ENCODE results near the gene CDH18. TPM values are rescaled to one million over a fixed set of nuclear protein-coding genes. Genes with fewer than 3 reads are reported as not detected.

Gene CDH18
- polyA plus RNA-seq, 3 donors from 2014 or later = not detected

GRCh38 chr5:19917588-19918122 is 70.3 kb downstream of the CDH18 start:
- Mint-ChIP-seq H3K4me1 (no peaks in the 10 kb centered on the region), H3K9me3 (peaks cover 2 to 33% (median 20%) of the 10 kb centered on the region in 6 donors), H3K4me3 (no peak overlapping the region), H3K36me3 (no peaks in the 10 kb centered on the region), H3K27ac (no peak overlapping the region), H3K27me3 (ENCODE audit: low read depth in 3 of 3) (no peaks in the 10 kb centered on the region)
- no peak for DNase-seq

DNA sequence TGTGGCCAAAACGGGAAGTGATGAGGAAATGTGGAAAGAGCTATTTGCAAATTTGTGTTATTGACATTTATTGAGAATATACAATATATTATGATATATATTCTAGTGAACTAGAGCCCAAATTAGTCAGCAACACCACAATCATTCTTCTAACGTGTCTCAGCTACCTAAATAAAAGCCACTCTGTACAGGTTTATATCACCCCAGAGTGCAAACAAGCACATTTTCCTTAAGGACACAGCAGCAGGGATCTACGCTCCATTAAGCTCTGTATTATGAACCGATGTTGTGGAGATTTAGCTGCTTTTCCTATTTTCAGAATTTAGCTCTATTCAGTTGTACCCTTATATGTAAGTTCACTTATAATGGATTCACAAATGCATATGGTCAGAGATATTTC is 77.9 kb downstream of the CDH18 start:
- Mint-ChIP-seq H3K36me3 (no peaks in the 10 kb centered on the region), H3K4me3 (no peak overlapping the region), H3K9me3 (peaks cover 3 to 31% (median 17%) of the 10 kb centered on the region in 6 donors), H3K27ac (no peak overlapping the region), H3K4me1 (no peaks in the 10 kb centered on the region), H3K27me3 (ENCODE audit: low read depth in 3 of 3) (no peaks in the 10 kb centered on the region)
- no peak for DNase-seq

GRCh38 chr5:19904766-19905165 is 83.2 kb downstream of the CDH18 start:
- Mint-ChIP-seq H3K4me3 (no peak overlapping the region), H3K4me1 (no peaks in the 10 kb centered on the region)

GRCh38 chr5:19903611-19904010 is 84.4 kb downstream of the CDH18 start:
- Mint-ChIP-seq H3K4me3 (no peak overlapping the region), H3K27ac (no peak overlapping the region), H3K4me1 (no peaks in the 10 kb centered on the region), H3K36me3 (no peaks in the 10 kb centered on the region), H3K27me3 (ENCODE audit: low read depth in 3 of 3) (no peaks in the 10 kb centered on the region), H3K9me3 (peaks cover 2 to 26% (median 13%) of the 10 kb centered on the region in 6 donors)
- no peak for DNase-seq

More at GRCh38 chr5:19904766-19905165, 83.2 kb downstream of the CDH18 start:
- H3K9me3 Mint-ChIP-seq = peaks cover 0 to 26% (median 12%) of the 10 kb centered on the region in 6 donors
- no peaks in the 10 kb centered on the region for H3K27me3 Mint-ChIP-seq (ENCODE audit: low read depth in 3 of 3)
- no peak overlapping the region for H3K27ac Mint-ChIP-seq
- no peak for DNase-seq
- no peaks in the 10 kb centered on the region for H3K36me3 Mint-ChIP-seq

- Mint-ChIP-seq H3K4me3 (no peak overlapping the region), H3K27ac (no peak overlapping the region), H3K4me1 (no peaks in the 10 kb centered on the region), H3K36me3 (no peaks in the 10 kb centered on the region), H3K9me3 (peaks cover 4 to 28% (median 14%) of the 10 kb centered on the region in 6 donors), H3K27me3 (ENCODE audit: low read depth in 3 of 3) (no peaks in the 10 kb centered on the region)
- DNase-seq = no peak
Measured at GRCh38 chr5:19902316-19902934, 85.6 kb downstream of the CDH18 start.

DNA sequence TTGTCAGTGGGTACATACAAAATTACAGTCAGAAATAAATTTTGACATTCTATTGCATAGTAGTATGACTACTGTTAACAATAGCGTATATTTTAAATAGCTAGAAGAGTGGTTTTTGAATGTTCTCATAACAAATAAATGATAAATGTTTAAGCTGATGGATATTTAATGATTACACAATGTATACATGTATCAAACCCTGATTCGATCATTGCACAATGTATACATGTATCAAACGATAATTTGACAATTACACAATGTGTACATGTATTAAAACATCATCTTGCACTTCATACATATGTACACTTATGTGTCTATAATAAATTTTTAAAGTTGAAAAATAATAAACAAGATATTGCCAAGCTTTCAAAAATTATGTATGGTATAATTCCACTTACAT is 87.7 kb downstream of the CDH18 start:
- Mint-ChIP-seq H3K4me3 (no peak overlapping the region), H3K27ac (no peak overlapping the region), H3K36me3 (no peaks in the 10 kb centered on the region), H3K4me1 (no peaks in the 10 kb centered on the region), H3K9me3 (peaks cover 7 to 30% (median 19%) of the 10 kb centered on the region in 6 donors), H3K27me3 (ENCODE audit: low read depth in 3 of 3) (no peaks in the 10 kb centered on the region)
- DNase-seq = no peak

DNA sequence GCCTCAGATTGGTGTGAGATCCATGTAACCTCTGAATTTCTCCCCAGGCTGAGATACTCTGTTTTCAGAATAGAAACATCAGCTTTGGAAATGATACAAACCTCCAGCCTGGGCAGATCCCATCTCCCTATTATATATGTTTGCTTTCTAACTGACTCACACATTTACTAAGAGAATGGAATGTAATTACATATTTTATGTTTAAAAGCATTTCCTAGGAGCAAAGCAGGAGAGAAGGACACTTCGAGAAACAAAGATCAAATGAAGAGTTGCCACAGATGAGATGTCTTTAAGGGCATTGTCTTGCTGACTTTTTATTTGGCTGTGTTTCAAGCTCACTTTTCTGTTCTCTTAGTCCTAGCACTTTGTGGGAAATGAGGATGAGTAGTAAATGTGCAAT is 96.3 kb downstream of the CDH18 start:
- H3K36me3 Mint-ChIP-seq = no peaks in the 10 kb centered on the region
- no peak overlapping the region for H3K27ac Mint-ChIP-seq
- H3K27me3 Mint-ChIP-seq (ENCODE audit: low read depth in 3 of 3) = no peaks in the 10 kb centered on the region
- H3K4me3 Mint-ChIP-seq = no peak overlapping the region
- peaks cover 6 to 37% (median 16%) of the 10 kb centered on the region in 6 donors for H3K9me3 Mint-ChIP-seq
- no peak for DNase-seq
- H3K4me1 Mint-ChIP-seq = no peaks in the 10 kb centered on the region

- no peak overlapping the region for H3K4me3 Mint-ChIP-seq
- no peak overlapping the region for H3K27ac Mint-ChIP-seq
- H3K9me3 Mint-ChIP-seq = peaks cover 2 to 26% (median 15%) of the 10 kb centered on the region in 6 donors
- DNase-seq = no peak
- peaks cover 0 to 2% (median 0%) of the 10 kb centered on the region in 3 donors for H3K27me3 Mint-ChIP-seq (ENCODE audit: low read depth in 3 of 3)
- no peaks in the 10 kb centered on the region for H3K36me3 Mint-ChIP-seq
- H3K4me1 Mint-ChIP-seq = no peaks in the 10 kb centered on the region
Measured at GRCh38 chr5:19886123-19886917, 101.7 kb downstream of the CDH18 start.

DNA sequence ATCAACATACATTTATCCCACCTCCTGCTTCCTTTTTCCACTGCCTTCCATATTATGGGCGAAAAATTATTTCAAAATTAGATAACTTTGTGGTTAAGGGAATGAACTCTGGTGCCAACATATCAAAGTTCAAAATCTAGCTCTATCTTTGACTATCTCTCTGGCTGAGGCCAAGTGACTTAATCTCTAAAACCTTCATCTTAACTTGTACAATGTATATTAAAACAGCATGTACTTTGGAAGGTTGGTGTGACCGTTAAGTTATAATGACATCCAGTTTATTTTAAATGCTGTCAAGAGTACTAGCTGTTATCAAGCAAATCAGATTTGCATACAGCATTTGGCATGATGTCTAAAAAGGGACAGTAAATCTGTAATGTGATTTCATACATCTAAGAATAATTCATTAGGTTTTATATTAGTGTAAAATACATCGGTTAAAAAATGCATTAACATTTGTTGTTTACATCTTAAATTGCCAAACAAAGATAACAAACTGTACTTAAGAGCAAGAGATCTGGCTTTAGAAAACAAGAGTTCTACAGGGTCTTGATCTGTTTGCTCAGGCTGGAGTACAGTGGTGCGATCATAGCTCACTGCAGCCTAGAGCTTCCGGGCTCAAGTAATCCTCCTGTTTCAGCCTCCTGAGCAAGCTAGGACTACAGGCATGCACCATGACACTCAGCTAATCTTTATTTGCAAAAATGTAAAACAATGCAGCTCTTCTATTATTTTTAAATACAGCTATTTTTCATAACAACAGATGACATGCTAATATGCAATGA is 102.8 kb downstream of the CDH18 start:
- no peaks in the 10 kb centered on the region for H3K36me3 Mint-ChIP-seq
- H3K4me1 Mint-ChIP-seq = no peaks in the 10 kb centered on the region
- no peak overlapping the region for H3K27ac Mint-ChIP-seq
- peaks cover 0 to 2% (median 0%) of the 10 kb centered on the region in 3 donors for H3K27me3 Mint-ChIP-seq (ENCODE audit: low read depth in 3 of 3)
- peaks cover 2 to 25% (median 13%) of the 10 kb centered on the region in 6 donors for H3K9me3 Mint-ChIP-seq
- H3K4me3 Mint-ChIP-seq = no peak overlapping the region
- DNase-seq = no peak

GRCh38 chr5:19880859-19881436 is 107.1 kb downstream of the CDH18 start:
- Mint-ChIP-seq H3K27me3 (ENCODE audit: low read depth in 3 of 3) (peaks cover 0 to 2% (median 0%) of the 10 kb centered on the region in 3 donors), H3K4me3 (no peak overlapping the region), H3K9me3 (peaks cover 2 to 32% (median 13%) of the 10 kb centered on the region in 6 donors), H3K4me1 (no peaks in the 10 kb centered on the region), H3K27ac (no peak overlapping the region), H3K36me3 (no peaks in the 10 kb centered on the region)
- DNase-seq = no peak

GRCh38 chr5:19880458-19880857 is 107.5 kb downstream of the CDH18 start:
- Mint-ChIP-seq H3K27me3 (ENCODE audit: low read depth in 3 of 3) (peaks cover 0 to 2% (median 0%) of the 10 kb centered on the region in 3 donors), H3K9me3 (peaks cover 2 to 33% (median 12%) of the 10 kb centered on the region in 6 donors), H3K27ac (no peak overlapping the region), H3K4me3 (no peak overlapping the region), H3K4me1 (no peaks in the 10 kb centered on the region), H3K36me3 (no peaks in the 10 kb centered on the region)
- no peak for DNase-seq

DNA sequence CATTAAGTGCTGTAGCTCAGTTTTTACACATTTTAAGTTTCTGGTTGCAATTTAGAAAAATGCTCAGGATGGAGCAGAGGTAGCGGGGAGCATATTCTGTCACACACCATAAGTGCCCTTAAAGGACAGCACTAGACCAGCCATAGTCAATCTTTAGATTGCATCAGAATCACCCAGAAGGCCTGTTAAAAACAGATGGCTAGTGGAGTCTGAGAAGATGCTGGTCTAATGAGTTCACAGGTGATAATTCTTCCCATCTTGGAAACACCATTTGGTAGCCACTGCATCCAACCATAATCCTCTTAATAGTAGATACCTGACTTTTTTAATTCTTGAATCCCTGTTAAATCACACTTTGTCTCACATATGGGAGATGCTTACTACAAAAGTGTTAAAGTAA is 113.2 kb downstream of the CDH18 start:
- Mint-ChIP-seq H3K27me3 (ENCODE audit: low read depth in 3 of 3) (no peaks in the 10 kb centered on the region), H3K36me3 (no peaks in the 10 kb centered on the region), H3K4me1 (no peaks in the 10 kb centered on the region), H3K27ac (no peak overlapping the region), H3K4me3 (no peak overlapping the region), H3K9me3 (peaks cover 5 to 46% (median 18%) of the 10 kb centered on the region in 6 donors)
- no peak for DNase-seq

- Mint-ChIP-seq H3K27ac (no peak overlapping the region), H3K27me3 (ENCODE audit: low read depth in 3 of 3) (peaks cover 0 to 2% (median 0%) of the 10 kb centered on the region in 3 donors), H3K4me3 (no peak overlapping the region), H3K4me1 (no peaks in the 10 kb centered on the region), H3K36me3 (peaks cover 0 to 6% (median 0%) of the 10 kb centered on the region in 3 donors), H3K9me3 (peaks cover 11 to 67% (median 39%) of the 10 kb centered on the region in 6 donors)
- DNase-seq = no peak
Measured at GRCh38 chr5:19866090-19866450, 121.9 kb downstream of the CDH18 start.
